Right lobe of liver (tissue), 4 donors: Measurements from ENCODE around the gene LRFN3.

Experiments
- CTCF ChIP-seq, 4 donors: fragments of 200-600 bp in 3 of 4; fragments of 450-650 bp in 1 of 4; IDR thresholded peaks; one replicate each; pipeline versions ENCODE4 v1.5.1 to v1.8.0; 2016 to 2022; ENCODE audit warnings: antibody characterized with exemption in 4 of 4, mild to moderate bottlenecking in 2 of 4
- POLR2A ChIP-seq: fragments of 450-650 bp; IDR thresholded peaks from one replicate; pipeline ENCODE4 v1.6.1; 2017; ENCODE audit warnings: antibody characterized with exemption, mild to moderate bottlenecking
- donor health status: DM: no; HTN: no; CAD: no.
- donor health status: DM: no; HTN: no; CAD: no.
- donor health status: DM: no; HTN: yes; CAD: no.

- TF ChIP-seq CTCF (IDR thresholded peaks at IDR 0.05) (peak in 1 of 4 donors; percentile 1), POLR2A (no peak)
Measured at GRCh38 chr19:35931874-35932202, 4.3 kb upstream of the LRFN3 start.
